Adrenal gland (tissue), 5 donors: ENCODE data around the gene CFAP73.

ENCODE experiments used
- POLR2A ChIP-seq, 2 donors: fragments of 450-650 bp; IDR thresholded peaks; one replicate each; pipeline ENCODE4 v1.6.1; 2017; ENCODE audit warnings: antibody characterized with exemption in 2 of 2, mild to moderate bottlenecking in 2 of 2, moderate library complexity in 1 of 2
- TF ChIP-seq, protein P1 (sequence below), 6 experiments: fragments of 450-650 bp in 4 of 6; fragments of 200-600 bp in 2 of 6; sonication (generic) in 1 of 6; IDR thresholded peaks; 1 replicate in 5 of 6; 2 replicates in 1 of 6; pipeline versions ENCODE4 v1.5.1 to v1.8.0; 2016 to 2021; ENCODE audit warnings: antibody characterized with exemption in 6 of 6, mild to moderate bottlenecking in 2 of 6, moderate library complexity in 1 of 6
- donor health status: DM: no; HTN: no; CAD: no.

DNA sequence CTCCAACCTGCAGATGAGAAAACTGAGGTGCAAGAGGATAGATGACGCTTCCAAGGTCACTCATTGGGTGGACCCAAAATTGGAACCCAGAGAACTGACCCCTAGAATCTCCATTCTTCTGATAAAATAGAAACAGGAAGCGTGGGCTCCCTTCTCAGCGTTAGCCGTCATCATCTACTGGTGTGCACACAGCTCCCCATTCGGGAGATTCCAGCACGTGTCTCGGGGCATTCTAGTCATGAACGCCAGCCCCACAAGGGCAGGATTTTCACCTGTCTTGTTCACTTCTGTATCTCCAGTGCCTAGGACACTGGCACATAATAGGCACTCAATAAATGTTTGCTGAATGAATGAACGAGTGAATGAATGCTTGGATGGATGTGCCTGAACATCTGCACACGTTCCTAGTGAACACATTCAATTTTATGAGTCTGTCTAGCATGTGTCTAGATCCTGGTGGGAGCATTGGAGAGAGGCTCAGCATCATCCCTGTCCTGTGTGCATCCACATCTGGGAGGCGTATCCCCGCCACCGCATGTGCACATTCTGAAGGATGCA, 44.5 kb upstream of the CFAP73 start:
- TF ChIP-seq, protein P1, sequence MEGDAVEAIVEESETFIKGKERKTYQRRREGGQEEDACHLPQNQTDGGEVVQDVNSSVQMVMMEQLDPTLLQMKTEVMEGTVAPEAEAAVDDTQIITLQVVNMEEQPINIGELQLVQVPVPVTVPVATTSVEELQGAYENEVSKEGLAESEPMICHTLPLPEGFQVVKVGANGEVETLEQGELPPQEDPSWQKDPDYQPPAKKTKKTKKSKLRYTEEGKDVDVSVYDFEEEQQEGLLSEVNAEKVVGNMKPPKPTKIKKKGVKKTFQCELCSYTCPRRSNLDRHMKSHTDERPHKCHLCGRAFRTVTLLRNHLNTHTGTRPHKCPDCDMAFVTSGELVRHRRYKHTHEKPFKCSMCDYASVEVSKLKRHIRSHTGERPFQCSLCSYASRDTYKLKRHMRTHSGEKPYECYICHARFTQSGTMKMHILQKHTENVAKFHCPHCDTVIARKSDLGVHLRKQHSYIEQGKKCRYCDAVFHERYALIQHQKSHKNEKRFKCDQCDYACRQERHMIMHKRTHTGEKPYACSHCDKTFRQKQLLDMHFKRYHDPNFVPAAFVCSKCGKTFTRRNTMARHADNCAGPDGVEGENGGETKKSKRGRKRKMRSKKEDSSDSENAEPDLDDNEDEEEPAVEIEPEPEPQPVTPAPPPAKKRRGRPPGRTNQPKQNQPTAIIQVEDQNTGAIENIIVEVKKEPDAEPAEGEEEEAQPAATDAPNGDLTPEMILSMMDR (IDR thresholded peaks at IDR 0.05), result no peak
- no peak for TF ChIP-seq POLR2A (IDR thresholded peaks at IDR 0.05)
